Esophagus (tissue), 2 donors: ENCODE data around the gene TSGA10IP. TPM values are rescaled to one million over a fixed set of nuclear protein-coding genes. Genes with fewer than 3 reads are reported as not detected.

Source experiments
- H3K27ac ChIP-seq, 2 donors: one replicate each; pipeline ENCODE4 v1.5.1; 2013; ENCODE audit warnings: low read depth in 2 of 2, mild to moderate bottlenecking in 2 of 2, inconsistent platforms in 1 of 2, low read length in 1 of 2, moderate library complexity in 1 of 2
- H3K27me3 ChIP-seq, 2 donors: one replicate each; pipeline ENCODE4 v1.6.1; 2013; ENCODE audit warnings: low read length in 2 of 2, control low read depth in 1 of 2, mild to moderate bottlenecking in 1 of 2; ENCODE audit not compliant: insufficient read depth in 2 of 2, control insufficient read depth in 1 of 2
- H3K36me3 ChIP-seq, 2 donors: one replicate each; pipeline ENCODE4 v1.6.1; 2013; ENCODE audit warnings: low read length in 1 of 2; ENCODE audit not compliant: control insufficient read depth in 2 of 2, insufficient read depth in 2 of 2
- H3K4me1 ChIP-seq, 2 donors: one replicate each; pipeline ENCODE4 v1.6.1; 2013; ENCODE audit warnings: low read length in 1 of 2; ENCODE audit not compliant: control insufficient read depth in 2 of 2, insufficient read depth in 2 of 2
- H3K4me3 ChIP-seq, 2 donors: one replicate each; pipeline ENCODE4 v1.5.1; 2013; ENCODE audit warnings: low read length in 2 of 2, mild to moderate bottlenecking in 2 of 2, low read depth in 1 of 2, moderate library complexity in 1 of 2
- H3K9me3 ChIP-seq, 2 donors: one replicate each; pipeline ENCODE4 v1.6.1; 2013; ENCODE audit warnings: mild to moderate bottlenecking in 2 of 2, low read depth in 1 of 2, low read length in 1 of 2, moderate library complexity in 1 of 2; ENCODE audit not compliant: control insufficient read depth in 2 of 2, insufficient read depth in 1 of 2
- WGBS, 2 donors: extraction: QIAGEN DNeasy Blood & Tissue Kit; methylation state at CpG; one replicate each; pipeline ENCODE4 v1.1.7; 2013; 5-methylcytosine and 5-hydroxymethylcytosine counted together
- polyA plus RNA-seq, 2 donors: library from polyadenylated mRNA; stranded (reverse); fragments of 200-250 nt; gene quantifications; one replicate each; pipeline ENCODE4 v1.2.3, GENCODE V29; 2013
- donor health status: healthy with polysubstance abuse.
- donor health status: Bipolar disorder and iron deficiency.

Gene TSGA10IP
- polyA plus RNA-seq, 2 donors = not detected

DNA sequence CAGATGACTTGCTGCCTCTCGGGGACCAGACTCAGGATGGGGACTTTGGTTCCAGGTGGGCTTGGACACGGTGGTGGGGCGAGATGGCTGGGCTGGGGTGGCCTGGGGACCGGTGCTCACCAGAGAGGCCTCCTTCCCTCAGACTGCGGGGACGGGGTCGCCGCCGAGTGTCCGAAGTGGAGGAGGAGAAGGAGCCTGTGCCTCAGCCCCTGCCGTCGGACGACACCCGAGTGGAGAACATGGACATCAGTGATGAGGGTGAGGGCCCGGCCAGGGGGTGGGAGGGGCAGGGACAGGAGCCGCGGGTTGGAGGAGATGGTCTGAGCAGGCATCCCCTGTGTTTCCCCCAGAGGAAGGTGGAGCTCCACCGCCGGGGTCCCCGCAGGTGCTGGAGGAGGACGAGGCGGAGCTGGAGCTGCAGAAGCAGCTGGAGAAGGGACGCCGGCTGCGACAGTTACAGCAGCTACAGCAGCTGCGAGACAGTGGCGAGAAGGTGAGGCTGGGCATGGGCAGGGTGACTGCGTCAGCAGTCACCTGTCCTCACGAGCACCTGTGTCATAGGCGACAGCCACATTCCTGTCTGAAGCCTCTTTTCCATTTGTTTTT lies 22.2 kb downstream of the TSGA10IP start:
- no peaks in the 10 kb centered on the region for H3K27me3 ChIP-seq
- H3K36me3 ChIP-seq = peaks cover 25 to 49% of the 10 kb centered on the region in 2 donors
- peaks cover 0 to 8% of the 10 kb centered on the region in 2 donors for H3K4me1 ChIP-seq
- no peak overlapping the region for H3K27ac ChIP-seq
- WGBS, 2 donors = 91 to 93% methylated on average over 28 to 30 of the region's 30 CpGs
- no peaks in the 10 kb centered on the region for H3K9me3 ChIP-seq
- no peak overlapping the region for H3K4me3 ChIP-seq

DNA sequence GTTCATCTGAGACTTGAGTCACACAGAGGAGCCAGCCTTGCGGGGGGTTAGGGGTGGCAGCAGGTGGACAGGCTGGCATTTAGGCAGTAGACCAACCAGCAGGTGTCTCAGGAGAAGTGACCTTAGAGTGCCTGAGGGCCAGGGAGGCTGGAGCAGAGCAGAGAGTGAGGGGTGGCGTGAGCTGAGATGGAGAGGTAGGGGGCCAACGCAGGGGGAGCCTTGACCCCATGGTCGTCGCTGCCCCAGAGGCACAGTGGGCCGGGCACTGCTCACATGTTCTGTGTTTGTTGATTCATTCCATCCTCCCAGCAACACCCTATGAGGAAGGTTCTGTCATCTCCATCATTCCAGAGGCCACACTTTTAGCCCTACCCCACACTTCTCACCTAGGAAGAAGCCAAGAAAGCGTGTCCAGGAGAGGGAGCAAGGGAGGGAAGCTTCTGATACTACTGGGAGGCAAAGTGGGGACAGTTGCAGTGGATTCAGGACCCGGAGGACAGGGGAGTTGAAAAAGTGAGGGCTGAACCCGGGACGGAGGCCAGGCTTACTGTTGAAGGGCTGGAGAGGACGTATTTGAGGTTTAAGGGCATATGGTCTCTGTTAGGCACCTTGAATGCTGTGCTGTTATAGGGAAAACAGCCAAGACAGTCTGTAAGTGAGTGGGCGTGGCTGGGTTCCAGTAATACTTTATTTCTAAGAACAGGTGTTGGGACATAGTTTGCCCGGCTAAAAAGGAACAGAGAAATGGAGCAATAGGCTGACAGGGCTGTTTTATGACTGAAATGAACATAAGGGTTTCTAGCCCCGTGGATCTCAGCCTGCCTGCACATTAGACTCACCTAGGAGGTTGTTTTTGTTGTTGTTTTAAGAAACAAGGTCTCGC lies 23.6 kb downstream of the TSGA10IP start:
- 81 to 86% methylated on average over 12 to 15 of the region's 15 CpGs for WGBS, 2 donors
- no peaks in the 10 kb centered on the region for H3K27me3 ChIP-seq
- no peak overlapping the region for H3K4me3 ChIP-seq
- H3K9me3 ChIP-seq = no peaks in the 10 kb centered on the region
- peak overlapping the region in 1 of 2 donors; percentile 47 for H3K27ac ChIP-seq
- H3K4me1 ChIP-seq = peaks cover 0 to 3% of the 10 kb centered on the region in 2 donors
- peaks cover 25 to 49% of the 10 kb centered on the region in 2 donors for H3K36me3 ChIP-seq

DNA sequence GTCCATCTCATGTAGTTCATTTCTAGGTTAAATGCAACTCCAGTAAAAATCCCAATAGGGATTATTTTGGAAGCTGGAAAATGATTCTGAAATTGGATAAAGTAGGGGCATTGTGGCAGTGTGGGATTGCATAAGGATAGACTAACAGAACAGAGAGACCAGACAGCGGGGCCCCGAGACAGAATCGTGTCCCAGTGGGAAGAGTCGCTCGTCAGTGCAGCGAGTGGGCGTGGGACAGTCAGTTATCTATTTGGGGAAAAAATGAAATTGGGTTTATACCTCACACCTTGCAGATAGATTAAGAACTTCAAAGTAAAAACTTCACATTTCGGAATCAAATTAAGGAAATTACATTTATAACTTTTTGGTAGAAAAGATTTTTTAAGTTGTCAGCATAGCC lies 26.8 kb downstream of the TSGA10IP start:
- 96 to 98% methylated on average over 8 of the region's 8 CpGs for WGBS, 2 donors
- no peaks in the 10 kb centered on the region for H3K27me3 ChIP-seq
- H3K27ac ChIP-seq = no peak overlapping the region
- H3K9me3 ChIP-seq = no peaks in the 10 kb centered on the region
- peaks cover 6 to 34% of the 10 kb centered on the region in 2 donors for H3K36me3 ChIP-seq
- H3K4me1 ChIP-seq = peaks cover 0 to 3% of the 10 kb centered on the region in 2 donors
- no peak overlapping the region for H3K4me3 ChIP-seq

DNA sequence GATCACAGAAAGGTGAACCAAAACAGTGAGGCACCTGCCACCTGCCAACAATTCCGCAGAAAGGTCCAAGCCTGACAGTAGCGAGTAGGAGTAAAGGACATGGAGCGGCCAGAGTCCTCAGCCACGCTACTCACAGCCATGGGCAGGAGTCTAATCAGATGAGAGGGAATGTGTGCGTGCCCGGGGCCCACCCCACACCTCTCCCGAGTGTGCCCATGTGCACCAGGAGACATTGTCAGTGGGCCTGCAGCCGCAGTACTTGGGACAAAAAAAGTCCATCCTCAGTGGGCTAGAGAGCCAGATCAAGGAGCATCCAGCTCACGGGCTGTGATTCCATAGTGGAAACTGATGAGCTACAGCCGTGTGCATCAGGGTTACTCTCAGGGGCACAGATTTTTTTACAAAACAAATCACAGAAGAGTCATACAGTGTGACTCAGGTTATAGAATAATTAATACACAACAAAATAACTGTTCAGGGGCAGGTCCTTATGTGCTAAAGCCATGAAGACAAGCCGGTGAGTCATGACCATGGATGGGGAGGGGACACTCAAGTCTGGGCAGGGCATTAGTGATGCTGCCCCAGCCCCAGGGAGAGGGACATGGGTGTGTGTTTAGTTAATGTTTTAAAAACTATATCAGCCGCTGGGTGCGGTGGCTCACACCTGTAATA lies 28.3 kb downstream of the TSGA10IP start:
- Histone ChIP-seq H3K27ac (peak overlapping the region in 1 of 2 donors; percentile 47), H3K9me3 (no peaks in the 10 kb centered on the region), H3K27me3 (no peaks in the 10 kb centered on the region), H3K4me3 (no peak overlapping the region), H3K36me3 (peaks cover 0 to 38% of the 10 kb centered on the region in 2 donors), H3K4me1 (peaks cover 0 to 3% of the 10 kb centered on the region in 2 donors)
- 83 to 88% methylated on average over 13 of the region's 13 CpGs for WGBS, 2 donors

DNA sequence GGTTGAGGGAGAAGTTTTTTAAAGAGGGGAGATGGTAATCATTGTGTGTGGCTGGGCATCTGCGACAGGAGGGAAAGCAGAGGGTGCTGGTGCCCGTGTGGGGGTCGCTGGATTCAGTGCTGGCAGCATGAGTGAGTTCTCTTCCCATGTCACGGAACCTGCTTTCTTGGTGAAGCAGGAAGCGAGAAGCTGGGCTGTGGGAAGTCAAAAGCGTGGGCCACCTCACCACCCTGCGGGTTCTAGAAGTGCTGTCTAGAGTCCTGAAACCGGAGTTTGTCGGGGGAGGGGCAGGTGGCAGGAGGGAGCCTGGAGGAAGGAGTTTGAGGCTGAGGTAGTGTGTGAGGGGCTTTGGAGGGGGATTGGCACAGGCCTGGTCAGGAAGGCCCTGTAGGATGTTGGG lies 30.5 kb downstream of the TSGA10IP start:
- Histone ChIP-seq H3K27ac (no peak overlapping the region), H3K4me1 (no peaks in the 10 kb centered on the region), H3K36me3 (peaks cover 0 to 36% of the 10 kb centered on the region in 2 donors), H3K9me3 (no peaks in the 10 kb centered on the region), H3K27me3 (no peaks in the 10 kb centered on the region), H3K4me3 (no peak overlapping the region)
- 92 to 98% methylated on average over 9 of the region's 9 CpGs for WGBS, 2 donors

DNA sequence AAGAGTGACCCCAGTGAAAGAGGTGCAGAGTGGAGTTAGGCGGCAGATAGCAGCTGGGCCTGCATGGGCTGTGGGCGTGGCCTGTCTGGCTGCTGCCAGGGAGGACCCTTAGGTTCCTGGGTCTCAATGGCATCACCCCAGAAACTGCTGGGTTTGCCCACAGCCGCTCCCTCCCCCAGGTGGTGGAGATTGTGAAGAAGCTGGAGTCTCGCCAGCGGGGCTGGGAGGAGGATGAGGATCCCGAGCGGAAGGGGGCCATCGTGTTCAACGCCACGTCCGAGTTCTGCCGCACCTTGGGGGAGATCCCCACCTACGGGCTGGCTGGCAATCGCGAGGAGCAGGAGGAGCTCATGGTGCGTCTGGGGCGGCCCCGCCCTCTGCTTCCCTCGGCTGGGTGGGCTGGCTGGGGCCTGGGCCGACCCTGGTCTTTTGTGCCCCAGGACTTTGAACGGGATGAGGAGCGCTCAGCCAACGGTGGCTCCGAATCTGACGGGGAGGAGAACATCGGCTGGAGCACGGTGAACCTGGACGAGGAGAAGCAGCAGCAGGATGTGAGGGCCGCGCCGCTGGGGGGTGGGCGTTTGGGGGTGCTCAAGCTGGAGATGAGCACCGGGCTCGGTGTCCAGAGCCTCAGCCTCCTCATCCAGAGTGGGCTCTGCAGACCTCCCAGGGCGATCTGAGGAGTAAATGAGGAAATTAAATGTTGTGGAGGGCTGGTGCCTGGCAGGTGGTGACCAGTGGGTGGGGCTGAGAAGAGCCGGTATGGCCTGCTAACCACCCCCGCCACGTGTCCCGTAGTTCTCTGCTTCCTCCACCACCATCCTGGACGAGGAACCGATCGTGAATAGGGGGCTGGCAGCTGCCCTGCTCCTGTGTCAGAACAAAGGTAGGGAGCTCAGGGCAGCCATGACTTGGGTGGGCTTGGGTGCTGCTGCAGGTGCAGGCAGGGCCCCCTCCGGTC lies 31.2 kb downstream of the TSGA10IP start:
- H3K4me3 ChIP-seq = no peak overlapping the region
- H3K9me3 ChIP-seq = no peaks in the 10 kb centered on the region
- no peaks in the 10 kb centered on the region for H3K27me3 ChIP-seq
- no peaks in the 10 kb centered on the region for H3K4me1 ChIP-seq
- 85% methylated on average over 43 of the region's 43 CpGs for WGBS, 2 donors
- H3K27ac ChIP-seq = peak overlapping the region in 1 of 2 donors; percentile 44
- H3K36me3 ChIP-seq = peaks cover 0 to 36% of the 10 kb centered on the region in 2 donors

DNA sequence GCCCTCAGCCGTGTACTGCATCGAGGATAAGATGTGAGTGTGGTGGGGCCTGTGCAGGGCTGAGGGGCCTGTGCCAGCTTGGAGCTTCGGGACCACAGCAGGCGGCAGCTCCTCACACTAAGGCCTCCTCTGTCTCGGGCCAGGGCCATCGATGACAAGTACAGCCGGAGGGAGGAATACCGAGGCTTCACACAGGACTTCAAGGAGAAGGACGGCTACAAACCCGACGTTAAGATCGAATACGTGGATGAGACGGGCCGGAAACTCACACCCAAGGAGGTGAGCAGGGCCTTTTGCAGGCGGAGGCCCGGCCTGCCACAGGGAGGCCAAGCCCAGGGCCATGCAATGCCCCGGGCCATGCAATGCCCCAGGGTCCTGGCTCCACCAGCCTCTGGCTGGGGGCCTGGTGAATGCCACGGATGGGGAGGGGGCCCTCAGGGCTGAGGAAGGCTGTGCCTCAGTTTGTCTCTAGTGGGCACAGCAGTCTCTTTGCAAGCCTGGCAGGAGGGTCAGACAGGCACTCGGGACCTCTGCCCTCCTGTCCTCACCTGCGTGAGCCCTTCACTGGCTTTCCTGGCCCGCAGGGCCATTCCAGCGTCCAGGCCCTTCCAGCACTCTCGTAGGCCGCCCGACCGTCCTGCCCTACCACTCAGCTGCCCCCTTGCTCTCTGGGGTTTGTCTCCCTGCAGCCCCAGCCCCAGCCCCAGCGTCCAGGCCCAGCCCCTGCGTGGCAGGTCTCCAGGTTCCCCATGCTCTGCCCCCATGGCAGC lies 32.5 kb downstream of the TSGA10IP start:
- no peaks in the 10 kb centered on the region for H3K4me1 ChIP-seq
- H3K27me3 ChIP-seq = no peaks in the 10 kb centered on the region
- 84 to 94% methylated on average over 27 to 29 of the region's 29 CpGs for WGBS, 2 donors
- H3K4me3 ChIP-seq = no peak overlapping the region
- H3K36me3 ChIP-seq = peaks cover 0 to 36% of the 10 kb centered on the region in 2 donors
- H3K27ac ChIP-seq = no peak overlapping the region
- H3K9me3 ChIP-seq = no peaks in the 10 kb centered on the region

DNA sequence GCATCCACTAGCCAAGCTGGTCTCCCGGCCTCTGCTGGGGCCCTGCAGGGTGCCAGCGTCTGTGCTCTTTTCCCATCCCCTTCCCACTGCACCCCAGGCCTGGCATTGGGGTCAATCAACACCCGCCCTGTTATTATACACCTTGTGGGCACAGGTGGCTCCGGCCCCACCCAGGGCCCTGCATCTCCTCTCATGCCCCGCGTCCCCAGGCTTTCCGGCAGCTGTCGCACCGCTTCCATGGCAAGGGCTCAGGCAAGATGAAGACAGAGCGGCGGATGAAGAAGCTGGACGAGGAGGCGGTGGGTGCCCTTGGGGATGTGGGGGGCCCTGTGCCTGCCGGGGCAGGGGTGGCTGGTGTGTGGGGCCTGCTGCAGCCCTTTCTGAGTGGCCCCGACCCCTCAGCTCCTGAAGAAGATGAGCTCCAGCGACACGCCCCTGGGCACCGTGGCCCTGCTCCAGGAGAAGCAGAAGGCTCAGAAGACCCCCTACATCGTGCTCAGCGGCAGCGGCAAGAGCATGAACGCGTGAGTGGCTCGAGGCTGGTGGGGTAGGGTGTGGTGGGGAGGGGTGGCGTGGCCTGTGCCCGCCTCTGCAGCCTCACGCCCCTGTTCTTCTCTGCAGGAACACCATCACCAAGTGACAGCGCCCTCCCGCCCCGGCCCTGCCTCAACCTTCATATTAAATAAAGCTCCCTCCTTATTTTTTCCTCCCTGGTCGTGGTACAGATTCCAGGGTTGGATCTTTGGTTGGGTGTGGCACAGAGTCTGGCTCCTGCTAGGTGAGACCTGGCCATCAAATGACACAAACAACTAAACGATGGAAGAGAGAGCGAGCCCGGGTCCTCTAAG lies 33.3 kb downstream of the TSGA10IP start:
- no peak overlapping the region for H3K4me3 ChIP-seq
- H3K9me3 ChIP-seq = no peaks in the 10 kb centered on the region
- WGBS, 2 donors = 89 to 90% methylated on average over 28 to 34 of the region's 34 CpGs
- peaks cover 0 to 36% of the 10 kb centered on the region in 2 donors for H3K36me3 ChIP-seq
- no peaks in the 10 kb centered on the region for H3K27me3 ChIP-seq
- no peak overlapping the region for H3K27ac ChIP-seq
- no peaks in the 10 kb centered on the region for H3K4me1 ChIP-seq
